Measurements from ENCODE around the gene FAM83F.

Gene FAM83F

DNA sequence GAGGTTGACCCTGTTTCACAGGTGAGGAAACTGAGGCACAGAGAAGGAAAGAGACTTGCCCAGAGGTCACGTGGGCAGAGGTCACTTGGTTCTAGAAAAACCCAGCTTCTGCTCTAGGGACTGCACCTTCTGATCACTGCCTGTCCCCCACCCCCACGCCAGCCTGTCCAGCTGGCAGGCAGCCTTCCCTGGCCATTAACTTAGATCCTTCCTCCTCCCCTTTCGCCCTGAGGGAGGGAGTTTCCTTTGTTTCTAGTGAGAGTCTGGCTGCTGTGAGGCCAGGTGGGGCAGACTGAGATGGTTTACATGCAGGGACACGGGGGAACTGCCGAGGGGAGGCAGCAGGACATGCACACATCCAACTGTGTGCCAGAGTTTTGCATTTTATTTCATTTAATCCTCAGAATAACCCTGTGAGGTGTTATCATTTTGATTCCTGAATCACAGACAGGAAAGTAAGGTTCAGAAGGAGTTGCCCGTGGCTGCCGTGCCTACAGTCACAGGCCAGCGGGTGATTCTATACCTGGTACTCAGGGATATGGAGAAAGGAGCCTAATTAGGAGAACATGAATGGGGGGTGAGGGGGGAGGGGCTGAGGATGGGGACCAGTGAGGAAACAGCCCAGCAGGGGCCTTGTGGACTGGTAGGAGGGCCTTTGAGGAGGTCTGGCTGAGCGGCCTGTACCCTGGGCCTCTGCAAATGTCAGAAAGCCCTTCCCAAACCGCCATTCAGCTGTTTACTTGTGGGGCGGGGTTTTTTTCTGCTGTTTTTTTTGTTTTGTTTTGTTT lies 3.4 kb downstream of the FAM83F start:
- Histone ChIP-seq H3K4me3 (ENCODE audit: low read length) (no peak overlapping the region), H3K4me2 (ENCODE audit: low read length) (no peak overlapping the region), H3K27me3 (ENCODE audit: low read depth, low read length) (peaks cover 21% of the 10 kb centered on the region), H3K79me2 (ENCODE audit: low read length) (no peaks in the 10 kb centered on the region), H3K9ac (ENCODE audit: low read length) (no peak overlapping the region), H3K4me1 (ENCODE audit: low read length) (no peaks in the 10 kb centered on the region), H3K36me3 (replicated peaks; ENCODE audit: low read depth, low read length) (no peaks in the 10 kb centered on the region), H3K27ac (ENCODE audit: low read length) (no peak overlapping the region), H3K9me3 (ENCODE audit: insufficient read depth, low read length) (no peaks in the 10 kb centered on the region), H4K20me1 (ENCODE audit: insufficient read depth, low read length) (no peaks in the 10 kb centered on the region), H2AFZ (ENCODE audit: low read depth, low read length) (no peak overlapping the region)
- no peak for TF ChIP-seq EZH2phosphoT487 (IDR thresholded peaks at IDR 0.05; ENCODE audit: low read depth)
- TF ChIP-seq, protein P1, sequence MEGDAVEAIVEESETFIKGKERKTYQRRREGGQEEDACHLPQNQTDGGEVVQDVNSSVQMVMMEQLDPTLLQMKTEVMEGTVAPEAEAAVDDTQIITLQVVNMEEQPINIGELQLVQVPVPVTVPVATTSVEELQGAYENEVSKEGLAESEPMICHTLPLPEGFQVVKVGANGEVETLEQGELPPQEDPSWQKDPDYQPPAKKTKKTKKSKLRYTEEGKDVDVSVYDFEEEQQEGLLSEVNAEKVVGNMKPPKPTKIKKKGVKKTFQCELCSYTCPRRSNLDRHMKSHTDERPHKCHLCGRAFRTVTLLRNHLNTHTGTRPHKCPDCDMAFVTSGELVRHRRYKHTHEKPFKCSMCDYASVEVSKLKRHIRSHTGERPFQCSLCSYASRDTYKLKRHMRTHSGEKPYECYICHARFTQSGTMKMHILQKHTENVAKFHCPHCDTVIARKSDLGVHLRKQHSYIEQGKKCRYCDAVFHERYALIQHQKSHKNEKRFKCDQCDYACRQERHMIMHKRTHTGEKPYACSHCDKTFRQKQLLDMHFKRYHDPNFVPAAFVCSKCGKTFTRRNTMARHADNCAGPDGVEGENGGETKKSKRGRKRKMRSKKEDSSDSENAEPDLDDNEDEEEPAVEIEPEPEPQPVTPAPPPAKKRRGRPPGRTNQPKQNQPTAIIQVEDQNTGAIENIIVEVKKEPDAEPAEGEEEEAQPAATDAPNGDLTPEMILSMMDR (IDR thresholded peaks at IDR 0.05; ENCODE audit: low read depth, low read length) = no peak

DNA sequence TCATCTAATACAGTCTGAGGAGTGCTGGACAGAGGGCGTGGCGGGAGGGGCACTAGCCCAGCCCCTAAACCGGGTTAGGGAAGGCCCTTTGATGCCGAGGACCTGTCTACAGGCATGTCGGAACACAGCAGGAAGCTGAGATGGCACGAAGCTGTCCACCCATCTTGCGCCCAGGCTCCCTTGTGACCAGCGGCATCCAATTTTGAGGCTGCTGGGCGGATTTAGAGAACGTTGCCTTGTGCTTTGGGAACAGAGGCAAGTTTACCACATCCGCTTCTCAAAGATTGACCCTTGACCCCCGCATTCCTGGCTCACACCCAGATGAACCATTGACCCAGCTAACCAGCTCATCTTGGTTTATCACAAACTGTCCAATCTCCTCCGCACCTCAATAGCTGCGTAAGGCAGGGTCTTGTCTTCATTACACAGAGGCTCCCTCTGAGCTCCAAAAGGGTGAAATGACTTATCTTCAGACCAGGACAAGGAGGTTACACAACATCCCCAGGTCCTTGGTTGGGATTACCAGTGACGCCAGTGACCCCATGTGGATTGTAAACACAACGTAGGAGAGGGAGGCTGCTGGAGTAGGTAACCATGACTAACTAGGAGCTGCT lies 4.5 kb downstream of the FAM83F start:
- no peaks in the 10 kb centered on the region for H3K9me3 ChIP-seq (ENCODE audit: insufficient read depth, low read length)
- no peaks in the 10 kb centered on the region for H3K79me2 ChIP-seq (ENCODE audit: low read length)
- H2AFZ ChIP-seq (ENCODE audit: low read depth, low read length) = no peak overlapping the region
- TF ChIP-seq EZH2phosphoT487 (IDR thresholded peaks at IDR 0.05; ENCODE audit: low read depth) = no peak
- TF ChIP-seq, protein P1 (IDR thresholded peaks at IDR 0.05; ENCODE audit: low read depth, low read length) = no peak
- H3K9ac ChIP-seq (ENCODE audit: low read length) = no peak overlapping the region
- no peak overlapping the region for H3K4me2 ChIP-seq (ENCODE audit: low read length)
- H3K27me3 ChIP-seq (ENCODE audit: low read depth, low read length) = peaks cover 24% of the 10 kb centered on the region
- no peaks in the 10 kb centered on the region for H3K36me3 ChIP-seq (replicated peaks; ENCODE audit: low read depth, low read length)
- no peak overlapping the region for H3K27ac ChIP-seq (ENCODE audit: low read length)
- no peaks in the 10 kb centered on the region for H4K20me1 ChIP-seq (ENCODE audit: insufficient read depth, low read length)
- no peaks in the 10 kb centered on the region for H3K4me1 ChIP-seq (ENCODE audit: low read length)
- no peak overlapping the region for H3K4me3 ChIP-seq (ENCODE audit: low read length)

DNA sequence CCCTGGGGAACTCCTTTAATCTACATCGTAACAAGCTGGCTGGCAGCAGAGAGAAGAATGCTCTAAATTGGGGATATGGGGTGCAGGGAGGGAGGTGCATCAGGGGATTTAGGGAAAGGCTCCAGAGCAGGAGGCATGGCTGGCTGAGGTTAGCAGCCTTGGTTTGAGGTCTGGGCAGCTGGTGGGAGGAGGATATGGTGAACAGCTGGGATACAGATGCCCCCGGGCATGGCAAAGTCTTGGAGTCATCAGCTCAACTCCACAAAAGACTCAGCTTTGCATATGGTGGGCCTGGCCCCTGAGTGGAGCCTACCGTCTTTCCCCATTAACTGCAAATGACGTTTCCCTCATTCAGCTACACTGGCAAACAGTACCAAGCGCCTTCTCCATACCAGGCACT lies 5.4 kb downstream of the FAM83F start:
- Histone ChIP-seq H3K4me2 (ENCODE audit: low read length) (no peak overlapping the region), H3K9ac (ENCODE audit: low read length) (no peak overlapping the region), H3K4me1 (ENCODE audit: low read length) (no peaks in the 10 kb centered on the region), H3K4me3 (ENCODE audit: low read length) (no peak overlapping the region), H3K36me3 (replicated peaks; ENCODE audit: low read depth, low read length) (no peaks in the 10 kb centered on the region), H3K27me3 (ENCODE audit: low read depth, low read length) (peaks cover 24% of the 10 kb centered on the region), H4K20me1 (ENCODE audit: insufficient read depth, low read length) (no peaks in the 10 kb centered on the region), H3K9me3 (ENCODE audit: insufficient read depth, low read length) (no peaks in the 10 kb centered on the region), H3K27ac (ENCODE audit: low read length) (no peak overlapping the region), H3K79me2 (ENCODE audit: low read length) (no peaks in the 10 kb centered on the region), H2AFZ (ENCODE audit: low read depth, low read length) (no peak overlapping the region)
- TF ChIP-seq, protein P1 (IDR thresholded peaks at IDR 0.05; ENCODE audit: low read depth, low read length) = no peak
- TF ChIP-seq EZH2phosphoT487 (IDR thresholded peaks at IDR 0.05; ENCODE audit: low read depth) = no peak

DNA sequence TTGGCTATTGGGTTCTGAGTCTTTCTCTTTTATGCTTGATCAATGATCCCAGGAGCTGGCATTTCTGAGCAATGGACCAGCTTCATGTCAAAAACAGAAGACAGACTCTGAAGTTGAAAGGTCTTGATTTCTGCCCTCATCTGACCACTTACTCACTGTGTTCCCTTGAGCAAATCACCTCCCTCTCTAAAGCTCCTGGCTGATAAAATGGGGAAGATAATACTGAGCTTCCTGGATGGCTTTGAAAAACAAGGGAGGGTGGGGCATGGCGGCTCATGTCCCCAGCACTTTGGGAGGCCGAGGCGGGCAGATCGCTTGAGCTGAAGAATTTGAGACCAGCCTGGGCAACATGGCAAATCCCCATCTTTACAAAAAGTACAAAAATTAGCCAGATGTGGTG lies 6.4 kb downstream of the FAM83F start:
- H2AFZ ChIP-seq (ENCODE audit: low read depth, low read length) = no peak overlapping the region
- no peaks in the 10 kb centered on the region for H3K9me3 ChIP-seq (ENCODE audit: insufficient read depth, low read length)
- H3K4me1 ChIP-seq (ENCODE audit: low read length) = no peaks in the 10 kb centered on the region
- peaks cover 29% of the 10 kb centered on the region for H3K27me3 ChIP-seq (ENCODE audit: low read depth, low read length)
- no peak overlapping the region for H3K4me2 ChIP-seq (ENCODE audit: low read length)
- no peak for TF ChIP-seq EZH2phosphoT487 (IDR thresholded peaks at IDR 0.05; ENCODE audit: low read depth)
- TF ChIP-seq, protein P1 (IDR thresholded peaks at IDR 0.05; ENCODE audit: low read depth, low read length) = no peak
- no peaks in the 10 kb centered on the region for H4K20me1 ChIP-seq (ENCODE audit: insufficient read depth, low read length)
- no peak overlapping the region for H3K27ac ChIP-seq (ENCODE audit: low read length)
- no peaks in the 10 kb centered on the region for H3K36me3 ChIP-seq (replicated peaks; ENCODE audit: low read depth, low read length)
- no peak overlapping the region for H3K4me3 ChIP-seq (ENCODE audit: low read length)
- no peaks in the 10 kb centered on the region for H3K79me2 ChIP-seq (ENCODE audit: low read length)
- H3K9ac ChIP-seq (ENCODE audit: low read length) = no peak overlapping the region

Data from OCI-LY3 (cell line).